ENCODE results near the gene DNMT3A.
A peak's percentile ranks its signal among the peaks of the same experiment; 100 is the strongest.

DNMT3A gene

DNA sequence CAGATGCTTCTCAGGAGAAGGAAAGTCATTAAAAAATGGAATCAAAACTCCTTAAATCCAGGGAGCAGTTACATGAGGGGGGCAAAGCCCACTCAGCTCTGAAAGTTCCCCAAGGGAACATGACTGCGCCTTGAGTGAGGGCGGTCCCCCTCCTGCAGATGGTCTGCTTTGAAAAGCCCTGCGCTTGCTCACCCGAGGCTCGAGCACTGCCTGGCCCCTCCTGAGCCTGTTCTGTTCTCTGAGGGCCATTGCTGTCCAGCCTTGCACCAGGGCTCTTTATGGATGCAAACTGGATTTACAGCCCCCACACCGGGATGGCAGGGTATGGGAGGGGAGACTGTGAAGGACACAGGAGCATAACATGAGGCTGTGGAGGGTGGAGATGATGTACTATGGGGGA is 37.8 kb upstream of the DNMT3A start:
- H3K36me3 ChIP-seq (ENCODE audit: insufficient read depth, low read length): no peaks in the 10 kb centered on the region
- H3K4me3 ChIP-seq (ENCODE audit: low read length): no peak overlapping the region
- H3K9ac ChIP-seq (ENCODE audit: low read depth, low read length): no peak overlapping the region
- H3K4me1 ChIP-seq (ENCODE audit: insufficient read depth, low read length): peaks cover 10% of the 10 kb centered on the region; the same call in 1 of the 2 replicates
- WGBS: 91% methylated on average over 6 of the region's 6 CpGs
- no peaks in the 10 kb centered on the region for H3K9me3 ChIP-seq (ENCODE audit: insufficient read depth, low read depth, low read length)
- peaks cover 5% of the 10 kb centered on the region; the same call in 1 of the 2 replicates for H3K27me3 ChIP-seq (ENCODE audit: insufficient read depth, low read length)
- H3K27ac ChIP-seq (ENCODE audit: low read depth, low read length): no peak overlapping the region

DNA sequence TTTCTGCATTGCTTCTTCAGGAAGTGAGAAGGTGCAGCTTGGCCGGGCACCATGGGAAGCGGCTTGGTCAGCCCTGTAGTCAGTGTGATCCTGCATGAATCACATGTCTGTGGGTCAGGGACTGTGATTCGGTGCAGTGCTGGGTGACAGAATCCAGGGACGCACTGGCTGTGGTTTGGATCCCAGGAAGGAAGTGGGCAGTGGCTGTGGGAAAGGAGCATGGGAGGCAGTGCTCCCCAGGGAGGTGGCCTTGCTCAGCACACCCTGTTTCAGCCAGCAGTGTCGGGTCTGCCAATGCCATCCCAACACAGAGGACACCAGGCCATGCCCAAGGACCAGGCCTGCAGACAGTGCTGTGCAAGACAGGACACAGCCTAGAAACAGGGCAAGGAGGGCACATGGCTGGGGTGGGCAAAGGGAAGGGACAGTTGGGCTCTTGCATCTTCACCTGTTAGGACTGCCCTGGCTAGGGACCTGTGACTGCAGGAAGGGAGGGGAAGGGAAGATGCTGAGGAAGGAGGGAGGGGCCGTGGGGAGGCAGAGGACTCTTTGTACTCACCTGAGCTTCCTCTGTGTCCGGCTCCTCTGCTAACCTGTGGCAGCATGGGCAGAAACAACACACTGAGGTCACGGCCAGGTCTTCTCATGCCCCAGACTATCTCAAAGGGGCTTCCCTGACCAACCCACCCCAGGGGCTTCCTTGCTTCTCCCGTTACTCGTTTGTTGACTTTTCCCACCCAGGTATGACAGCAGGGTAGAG is 37.2 kb upstream of the DNMT3A start:
- Histone ChIP-seq H3K27ac (ENCODE audit: low read depth, low read length) (no peak overlapping the region), H3K4me1 (ENCODE audit: insufficient read depth, low read length) (peaks cover 10% of the 10 kb centered on the region; the same call in 1 of the 2 replicates), H3K4me3 (ENCODE audit: low read length) (no peak overlapping the region), H3K36me3 (ENCODE audit: insufficient read depth, low read length) (no peaks in the 10 kb centered on the region), H3K27me3 (ENCODE audit: insufficient read depth, low read length) (peaks cover 5% of the 10 kb centered on the region; the same call in 1 of the 2 replicates), H3K9ac (ENCODE audit: low read depth, low read length) (no peak overlapping the region), H3K9me3 (ENCODE audit: insufficient read depth, low read depth, low read length) (no peaks in the 10 kb centered on the region)
- 82% methylated on average over 10 of the region's 10 CpGs for WGBS

DNA sequence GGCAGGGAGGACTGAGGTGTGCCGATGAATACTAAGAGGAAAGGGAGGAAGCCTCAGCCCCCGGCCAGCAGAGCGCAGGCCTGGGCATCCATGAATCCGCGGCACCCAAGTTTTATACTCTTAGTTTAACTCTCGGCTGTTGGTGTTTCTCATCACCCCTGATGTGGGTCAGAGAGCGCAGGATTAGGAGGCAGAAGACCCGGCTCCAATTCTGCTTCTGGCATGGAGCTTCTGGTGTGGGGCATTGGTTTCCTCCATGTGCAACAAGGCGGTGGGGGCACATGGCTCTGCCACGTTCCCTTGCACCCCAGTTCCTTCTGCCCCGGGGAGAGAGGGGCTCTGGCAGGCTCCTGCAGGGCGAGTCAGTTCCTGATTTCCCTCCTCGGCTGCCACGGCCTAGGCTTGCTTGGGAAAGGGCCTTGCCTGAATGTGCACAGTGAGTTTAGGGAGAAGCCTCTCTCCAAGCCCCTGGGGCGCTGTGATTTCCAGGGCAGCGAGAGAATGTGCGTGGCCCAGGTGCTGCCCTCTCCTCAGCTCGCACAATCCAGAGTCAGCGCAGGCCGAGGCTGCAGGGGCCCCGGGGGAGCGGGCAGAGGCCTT is 36.2 kb upstream of the DNMT3A start:
- WGBS: 92% methylated on average over 22 of the region's 22 CpGs
- H3K4me1 ChIP-seq (ENCODE audit: insufficient read depth, low read length): peaks cover 10% of the 10 kb centered on the region; the same call in 1 of the 2 replicates
- H3K9ac ChIP-seq (ENCODE audit: low read depth, low read length): no peak overlapping the region
- H3K4me3 ChIP-seq (ENCODE audit: low read length): no peak overlapping the region
- H3K36me3 ChIP-seq (ENCODE audit: insufficient read depth, low read length): no peaks in the 10 kb centered on the region
- H3K9me3 ChIP-seq (ENCODE audit: insufficient read depth, low read depth, low read length): no peaks in the 10 kb centered on the region
- H3K27ac ChIP-seq (ENCODE audit: low read depth, low read length): no peak overlapping the region
- peaks cover 5% of the 10 kb centered on the region; the same call in 1 of the 2 replicates for H3K27me3 ChIP-seq (ENCODE audit: insufficient read depth, low read length)

- Histone ChIP-seq H3K9ac (ENCODE audit: low read depth, low read length) (peak overlapping the region; percentile 21; the same call in 1 of the 2 replicates), H3K4me3 (ENCODE audit: low read length) (peak overlapping the region; percentile 19), H3K9me3 (ENCODE audit: insufficient read depth, low read depth, low read length) (no peaks in the 10 kb centered on the region), H3K36me3 (ENCODE audit: insufficient read depth, low read length) (no peaks in the 10 kb centered on the region), H3K27ac (ENCODE audit: low read depth, low read length) (peak overlapping the region; percentile 38; the same call in 1 of the 2 replicates), H3K27me3 (ENCODE audit: insufficient read depth, low read length) (peaks cover 5% of the 10 kb centered on the region; the same call in 1 of the 2 replicates), H3K4me1 (ENCODE audit: insufficient read depth, low read length) (peaks cover 18% of the 10 kb centered on the region; the same call in 1 of the 2 replicates)
- WGBS: 17% methylated on average over 50 of the region's 52 CpGs
Measured at GRCh38 chr2:25376750-25377621, 35.3 kb upstream of the DNMT3A start.

DNA sequence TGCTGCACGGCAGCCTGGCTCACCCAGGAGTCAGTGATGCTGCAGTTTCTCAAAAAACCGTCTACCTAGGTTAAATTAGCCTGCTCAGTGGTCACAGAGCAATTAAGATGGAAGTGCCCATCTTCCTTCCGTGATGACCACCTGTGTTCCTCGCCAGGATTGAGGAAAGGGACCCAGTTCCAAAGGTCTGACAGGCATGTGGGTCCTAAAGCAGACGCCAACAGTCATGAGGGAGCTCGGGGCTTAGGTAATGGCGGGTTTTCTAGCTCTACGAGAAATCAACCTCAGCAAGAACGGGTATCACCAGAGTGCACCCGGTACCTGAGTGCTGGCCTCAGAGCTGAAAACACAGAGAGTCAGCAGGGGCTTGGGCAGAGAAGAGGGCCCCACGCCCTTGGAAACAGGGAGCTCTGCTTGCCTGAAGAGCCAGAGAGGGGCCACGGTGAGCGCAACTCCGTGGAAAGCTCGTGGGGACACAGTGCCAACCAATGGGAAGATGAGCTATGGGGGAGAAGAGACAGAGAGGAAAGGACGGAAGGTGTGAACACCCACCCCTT is 34.3 kb upstream of the DNMT3A start:
- H3K9ac ChIP-seq (ENCODE audit: low read depth, low read length): no peak overlapping the region
- H3K27me3 ChIP-seq (ENCODE audit: insufficient read depth, low read length): peaks cover 5% of the 10 kb centered on the region; the same call in 1 of the 2 replicates
- 84% methylated on average over 15 of the region's 16 CpGs for WGBS
- no peak overlapping the region for H3K27ac ChIP-seq (ENCODE audit: low read depth, low read length)
- no peaks in the 10 kb centered on the region for H3K9me3 ChIP-seq (ENCODE audit: insufficient read depth, low read depth, low read length)
- peaks cover 18% of the 10 kb centered on the region; the same call in 1 of the 2 replicates for H3K4me1 ChIP-seq (ENCODE audit: insufficient read depth, low read length)
- no peak overlapping the region for H3K4me3 ChIP-seq (ENCODE audit: low read length)
- H3K36me3 ChIP-seq (ENCODE audit: insufficient read depth, low read length): no peaks in the 10 kb centered on the region

DNA sequence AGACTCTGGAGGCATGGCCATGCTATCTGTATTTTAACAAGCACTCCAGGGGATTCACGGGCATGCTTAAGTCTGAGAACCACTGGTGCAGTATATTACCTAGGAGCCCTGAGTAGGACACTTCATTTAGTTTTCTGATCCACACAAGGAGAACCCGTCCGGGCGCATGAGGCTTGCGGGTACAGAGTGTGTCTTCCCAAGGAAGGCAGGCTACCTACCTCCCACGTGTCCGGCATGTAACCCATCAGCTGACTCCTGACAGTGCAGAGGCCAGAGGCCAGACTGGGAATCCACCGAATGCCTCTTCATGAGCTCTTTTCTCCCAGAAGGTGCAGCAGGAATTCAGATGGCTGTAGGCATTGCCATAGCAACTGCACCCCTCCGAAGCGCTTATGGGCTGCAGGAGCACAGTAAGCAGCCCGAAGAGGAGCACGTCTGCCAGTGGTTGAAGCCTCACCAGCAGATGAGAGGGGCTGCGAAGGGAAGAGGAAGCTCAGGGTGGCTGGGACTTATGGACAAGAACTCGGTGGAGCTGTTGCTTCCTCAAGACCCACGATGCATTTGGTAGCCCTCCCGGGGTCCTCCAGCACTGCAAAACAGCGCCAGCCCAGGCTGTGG is 33.8 kb upstream of the DNMT3A start:
- peaks cover 18% of the 10 kb centered on the region; the same call in 1 of the 2 replicates for H3K4me1 ChIP-seq (ENCODE audit: insufficient read depth, low read length)
- no peak overlapping the region for H3K9ac ChIP-seq (ENCODE audit: low read depth, low read length)
- peaks cover 5% of the 10 kb centered on the region; the same call in 1 of the 2 replicates for H3K27me3 ChIP-seq (ENCODE audit: insufficient read depth, low read length)
- H3K9me3 ChIP-seq (ENCODE audit: insufficient read depth, low read depth, low read length): no peaks in the 10 kb centered on the region
- H3K4me3 ChIP-seq (ENCODE audit: low read length): no peak overlapping the region
- 90% methylated on average over 17 of the region's 17 CpGs for WGBS
- no peaks in the 10 kb centered on the region for H3K36me3 ChIP-seq (ENCODE audit: insufficient read depth, low read length)
- no peak overlapping the region for H3K27ac ChIP-seq (ENCODE audit: low read depth, low read length)

- no peak overlapping the region for H3K27ac ChIP-seq (ENCODE audit: low read depth, low read length)
- no peaks in the 10 kb centered on the region for H3K36me3 ChIP-seq (ENCODE audit: insufficient read depth, low read length)
- H3K9me3 ChIP-seq (ENCODE audit: insufficient read depth, low read depth, low read length): no peaks in the 10 kb centered on the region
- H3K27me3 ChIP-seq (ENCODE audit: insufficient read depth, low read length): peaks cover 5% of the 10 kb centered on the region; the same call in 1 of the 2 replicates
- WGBS: 89% methylated on average over 5 of the region's 5 CpGs
- no peak overlapping the region for H3K9ac ChIP-seq (ENCODE audit: low read depth, low read length)
- peaks cover 18% of the 10 kb centered on the region; the same call in 1 of the 2 replicates for H3K4me1 ChIP-seq (ENCODE audit: insufficient read depth, low read length)
- H3K4me3 ChIP-seq (ENCODE audit: low read length): no peak overlapping the region
Measured at GRCh38 chr2:25374827-25375226, 33.1 kb upstream of the DNMT3A start.

DNA sequence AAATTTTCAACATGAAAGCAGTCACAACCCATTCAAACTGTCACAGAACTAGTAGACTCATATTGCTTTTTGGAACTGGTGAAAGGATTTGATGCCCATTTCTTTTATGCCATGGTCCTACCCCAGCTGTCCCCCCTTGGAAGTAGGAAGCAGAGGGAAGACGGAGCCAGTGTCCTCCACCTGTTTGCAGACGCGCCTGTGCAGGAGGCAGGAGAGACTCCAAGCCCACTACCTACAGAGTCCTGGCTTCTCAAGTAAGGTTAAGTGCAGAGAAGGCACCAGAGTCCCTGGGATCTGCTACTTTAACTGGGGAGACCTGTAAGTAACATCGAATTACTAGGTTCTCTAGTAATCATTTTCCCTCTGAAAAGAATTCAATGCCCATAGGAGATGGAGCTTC is 32.7 kb upstream of the DNMT3A start:
- Histone ChIP-seq H3K4me3 (ENCODE audit: low read length) (no peak overlapping the region), H3K27me3 (ENCODE audit: insufficient read depth, low read length) (peaks cover 5% of the 10 kb centered on the region; the same call in 1 of the 2 replicates), H3K9me3 (ENCODE audit: insufficient read depth, low read depth, low read length) (no peaks in the 10 kb centered on the region), H3K27ac (ENCODE audit: low read depth, low read length) (no peak overlapping the region), H3K4me1 (ENCODE audit: insufficient read depth, low read length) (peaks cover 18% of the 10 kb centered on the region; the same call in 1 of the 2 replicates), H3K9ac (ENCODE audit: low read depth, low read length) (no peak overlapping the region), H3K36me3 (ENCODE audit: insufficient read depth, low read length) (no peaks in the 10 kb centered on the region)
- 94% methylated on average over 4 of the region's 4 CpGs for WGBS

- Histone ChIP-seq H3K9me3 (ENCODE audit: insufficient read depth, low read depth, low read length) (no peaks in the 10 kb centered on the region), H3K36me3 (ENCODE audit: insufficient read depth, low read length) (no peaks in the 10 kb centered on the region), H3K27ac (ENCODE audit: low read depth, low read length) (no peak overlapping the region), H3K4me3 (ENCODE audit: low read length) (no peak overlapping the region), H3K27me3 (ENCODE audit: insufficient read depth, low read length) (peaks cover 5% of the 10 kb centered on the region; the same call in 1 of the 2 replicates), H3K9ac (ENCODE audit: low read depth, low read length) (no peak overlapping the region), H3K4me1 (ENCODE audit: insufficient read depth, low read length) (peaks cover 18% of the 10 kb centered on the region; the same call in 1 of the 2 replicates)
- 94% methylated on average over 20 of the region's 20 CpGs for WGBS
Measured at GRCh38 chr2:25373269-25373981, 31.7 kb upstream of the DNMT3A start.

Measured in HUES64 (cell line).